Large intestine (tissue), 3 donors: ENCODE data around the gene ANKRD44. TPM values are rescaled to one million over a fixed set of nuclear protein-coding genes. Genes with fewer than 3 reads are reported as not detected.

Source experiments
- DNase-seq, 2 donors: peaks; one replicate each; pipeline versions ENCODE4 v3.0.0 to v3.0.0-alpha.2; 2013
- H3K27ac ChIP-seq: one replicate; pipeline ENCODE4 v1.5.1; 2013; ENCODE audit warnings: low read length
- H3K27me3 ChIP-seq: 2 replicates; pipeline ENCODE4 v1.6.1; 2013; ENCODE audit warnings: low read length; ENCODE audit not compliant: control insufficient read depth, insufficient read depth
- H3K36me3 ChIP-seq: 2 replicates; pipeline ENCODE4 v1.6.1; 2013; ENCODE audit warnings: low read length; ENCODE audit not compliant: control insufficient read depth, insufficient read depth
- H3K4me1 ChIP-seq: one replicate; pipeline ENCODE4 v1.6.1; 2013; ENCODE audit warnings: low read length; ENCODE audit not compliant: control insufficient read depth, insufficient read depth
- H3K4me3 ChIP-seq: one replicate; pipeline ENCODE4 v1.5.1; 2013; ENCODE audit warnings: low read length
- H3K9me3 ChIP-seq: one replicate; pipeline ENCODE4 v1.6.1; 2013; ENCODE audit warnings: mild to moderate bottlenecking, low read depth, low read length, moderate library complexity; ENCODE audit not compliant: control insufficient read depth
- WGBS: methylation state at CpG from one replicate; pipeline ENCODE4 v1.1.5; 2013; ENCODE audit warnings: low lambda C conversion rate; ENCODE audit not compliant: insufficient coverage; 5-methylcytosine and 5-hydroxymethylcytosine counted together
- polyA plus RNA-seq: library from polyadenylated mRNA; unstranded; fragments of 120-200 nt; gene quantifications from one replicate; pipeline ENCODE4 v1.2.1, GENCODE V29; 2013

Gene ANKRD44
- polyA plus RNA-seq, 1 donor, result 8.4 TPM

- Histone ChIP-seq H3K36me3 (no peaks in the 10 kb centered on the region), H3K9me3 (peaks cover 2% of the 10 kb centered on the region), H3K27ac (no peak overlapping the region), H3K27me3 (no peaks in the 10 kb centered on the region), H3K4me1 (no peaks in the 10 kb centered on the region), H3K4me3 (no peak overlapping the region)
- no CpG with 5 or more reads among the region's 2 CpGs for WGBS
- DNase-seq, result no peak
Measured at GRCh38 chr2:197250084-197250397, 60.5 kb downstream of the ANKRD44 start.

DNA sequence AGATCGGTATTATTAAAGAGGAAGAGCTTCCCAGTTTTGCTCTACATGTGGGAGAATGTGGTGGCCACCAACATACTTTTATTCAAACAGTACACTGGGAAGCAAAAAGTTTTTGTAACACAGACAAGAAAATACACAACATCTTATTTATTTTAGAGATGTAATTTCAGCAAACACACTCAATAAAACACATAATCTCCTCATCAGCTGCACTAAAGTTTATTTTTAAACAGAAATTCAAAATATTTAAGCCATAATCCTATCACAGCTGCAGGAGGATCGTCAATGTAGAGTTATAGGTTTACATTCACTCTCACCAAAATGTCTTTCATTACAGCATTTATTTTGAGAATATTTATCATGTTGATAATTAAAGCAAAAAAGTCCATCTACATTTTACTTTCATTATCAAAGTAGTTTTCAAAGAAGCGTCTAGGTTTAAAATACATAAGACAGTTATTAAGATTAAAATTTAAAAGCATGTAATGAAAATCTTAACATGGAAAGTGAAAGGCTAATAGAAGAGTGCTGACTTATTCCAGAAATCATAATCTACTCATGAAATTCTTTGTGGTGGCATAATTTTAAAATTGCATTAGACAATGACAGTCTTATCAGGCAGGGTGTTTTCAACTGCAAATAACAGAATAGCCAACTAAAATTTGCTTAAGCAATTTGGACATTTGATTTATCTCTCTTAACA lies 61.0 kb downstream of the ANKRD44 start:
- H3K4me3 ChIP-seq, result no peak overlapping the region
- no peaks in the 10 kb centered on the region for H3K27me3 ChIP-seq
- no peak for DNase-seq
- no peaks in the 10 kb centered on the region for H3K36me3 ChIP-seq
- H3K4me1 ChIP-seq, result no peaks in the 10 kb centered on the region
- H3K9me3 ChIP-seq, result peaks cover 2% of the 10 kb centered on the region
- H3K27ac ChIP-seq, result no peak overlapping the region
- WGBS, result 80% methylated on average over 1 of the region's 3 CpGs

DNA sequence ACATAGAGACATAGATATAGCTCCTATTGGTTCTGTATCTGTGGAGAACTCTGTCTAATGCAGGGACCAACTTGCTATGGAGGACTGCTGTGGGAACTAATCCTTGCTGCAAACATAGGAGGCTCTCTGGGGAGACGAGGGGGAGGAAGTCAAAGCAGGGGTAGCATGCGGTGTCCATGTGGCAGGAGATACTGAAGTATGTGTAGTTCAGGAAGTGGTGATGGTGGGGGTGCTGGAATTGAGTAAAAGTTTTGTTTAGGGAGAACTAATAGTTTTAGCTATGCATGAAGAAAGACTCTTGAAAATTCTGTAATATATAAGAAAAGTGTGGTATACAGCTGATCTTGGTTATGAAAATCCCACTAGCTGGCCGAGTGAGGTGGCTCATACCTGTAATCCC lies 62.0 kb downstream of the ANKRD44 start:
- Histone ChIP-seq H3K27ac (no peak overlapping the region), H3K36me3 (no peaks in the 10 kb centered on the region), H3K4me3 (no peak overlapping the region), H3K4me1 (no peaks in the 10 kb centered on the region), H3K27me3 (no peaks in the 10 kb centered on the region), H3K9me3 (peaks cover 2% of the 10 kb centered on the region)
- DNase-seq, result no peak
- WGBS, result 100% methylated on average over 1 of the region's 3 CpGs

GRCh38 chr2:197248001-197248401 lies 62.6 kb downstream of the ANKRD44 start:
- Histone ChIP-seq H3K9me3 (peaks cover 2% of the 10 kb centered on the region), H3K4me3 (no peak overlapping the region), H3K4me1 (no peaks in the 10 kb centered on the region), H3K36me3 (no peaks in the 10 kb centered on the region), H3K27ac (no peak overlapping the region), H3K27me3 (no peaks in the 10 kb centered on the region)
- WGBS, result no CpG with 5 or more reads among the region's 4 CpGs
- DNase-seq, result no peak

DNA sequence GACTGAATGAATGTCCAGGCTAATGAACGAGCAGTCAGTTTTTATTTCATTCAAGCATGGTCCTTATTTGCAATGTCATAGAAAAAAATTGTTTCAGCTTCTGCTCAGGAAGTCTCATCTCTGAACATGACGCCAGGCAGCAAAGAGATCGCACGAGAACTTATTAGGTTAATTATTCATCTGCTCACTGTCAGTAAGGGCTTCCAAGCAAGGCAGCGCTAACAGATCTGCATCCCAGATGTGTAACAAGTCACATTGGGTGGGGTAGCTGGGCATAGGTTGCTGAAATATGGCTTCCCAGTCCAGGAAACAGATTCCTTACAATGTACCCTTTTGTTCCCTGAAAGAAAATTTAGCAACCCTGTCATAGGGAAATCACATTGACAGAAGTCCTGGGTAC lies 63.5 kb downstream of the ANKRD44 start:
- peak; percentile 33 to 67 for DNase-seq
- no CpG with 5 or more reads among the region's 5 CpGs for WGBS

GRCh38 chr2:197245829-197246804 lies 64.5 kb downstream of the ANKRD44 start:
- H3K4me1 ChIP-seq, result no peaks in the 10 kb centered on the region
- H3K9me3 ChIP-seq, result no peaks in the 10 kb centered on the region
- no peak overlapping the region for H3K4me3 ChIP-seq
- H3K27me3 ChIP-seq, result no peaks in the 10 kb centered on the region
- no peaks in the 10 kb centered on the region for H3K36me3 ChIP-seq
- WGBS, result 100% methylated on average over 2 of the region's 6 CpGs
- DNase-seq, result no peak
- H3K27ac ChIP-seq, result no peak overlapping the region

More for the DNA sequence above, 63.5 kb downstream of the ANKRD44 start:
- H3K27ac ChIP-seq, result no peak overlapping the region
- H3K4me3 ChIP-seq, result no peak overlapping the region
- no peaks in the 10 kb centered on the region for H3K9me3 ChIP-seq
- H3K36me3 ChIP-seq, result no peaks in the 10 kb centered on the region
- no peaks in the 10 kb centered on the region for H3K4me1 ChIP-seq
- H3K27me3 ChIP-seq, result no peaks in the 10 kb centered on the region

GRCh38 chr2:197244349-197244748 lies 66.2 kb downstream of the ANKRD44 start:
- no peaks in the 10 kb centered on the region for H3K27me3 ChIP-seq
- no peak for DNase-seq
- no peaks in the 10 kb centered on the region for H3K9me3 ChIP-seq
- peaks cover 1% of the 10 kb centered on the region for H3K4me1 ChIP-seq
- H3K27ac ChIP-seq, result no peak overlapping the region
- 67% methylated on average over 1 of the region's 1 CpG for WGBS
- no peak overlapping the region for H3K4me3 ChIP-seq
- no peaks in the 10 kb centered on the region for H3K36me3 ChIP-seq

DNA sequence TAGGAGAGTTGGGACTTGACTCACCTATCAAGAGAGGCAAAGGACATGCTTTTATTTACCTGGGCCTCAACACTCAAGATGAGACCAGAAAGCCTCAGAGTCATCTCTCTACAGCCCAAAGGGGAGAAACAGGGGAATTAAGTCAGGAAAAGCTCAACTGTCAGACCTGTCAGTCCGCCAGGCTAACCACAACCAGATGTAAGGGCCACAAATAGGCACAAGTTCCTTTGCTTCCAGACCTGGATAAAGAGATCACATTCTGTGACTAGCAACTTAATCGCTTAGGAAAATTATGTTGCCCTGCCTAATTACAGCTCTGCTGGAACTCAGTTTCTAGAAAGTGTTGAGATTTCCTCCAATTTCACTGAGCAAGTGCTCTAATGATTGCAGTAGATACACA lies 67.9 kb downstream of the ANKRD44 start:
- no peaks in the 10 kb centered on the region for H3K9me3 ChIP-seq
- no CpG with 5 or more reads among the region's 2 CpGs for WGBS
- no peak for DNase-seq
- no peaks in the 10 kb centered on the region for H3K36me3 ChIP-seq
- no peak overlapping the region for H3K27ac ChIP-seq
- no peak overlapping the region for H3K4me3 ChIP-seq
- peaks cover 7% of the 10 kb centered on the region for H3K4me1 ChIP-seq
- no peaks in the 10 kb centered on the region for H3K27me3 ChIP-seq

- H3K27ac ChIP-seq, result no peak overlapping the region
- H3K9me3 ChIP-seq, result no peaks in the 10 kb centered on the region
- peaks cover 7% of the 10 kb centered on the region for H3K4me1 ChIP-seq
- H3K36me3 ChIP-seq, result no peaks in the 10 kb centered on the region
- no peaks in the 10 kb centered on the region for H3K27me3 ChIP-seq
- DNase-seq, result no peak
- H3K4me3 ChIP-seq, result no peak overlapping the region
Measured at GRCh38 chr2:197241596-197241995, 69.0 kb downstream of the ANKRD44 start.

DNA sequence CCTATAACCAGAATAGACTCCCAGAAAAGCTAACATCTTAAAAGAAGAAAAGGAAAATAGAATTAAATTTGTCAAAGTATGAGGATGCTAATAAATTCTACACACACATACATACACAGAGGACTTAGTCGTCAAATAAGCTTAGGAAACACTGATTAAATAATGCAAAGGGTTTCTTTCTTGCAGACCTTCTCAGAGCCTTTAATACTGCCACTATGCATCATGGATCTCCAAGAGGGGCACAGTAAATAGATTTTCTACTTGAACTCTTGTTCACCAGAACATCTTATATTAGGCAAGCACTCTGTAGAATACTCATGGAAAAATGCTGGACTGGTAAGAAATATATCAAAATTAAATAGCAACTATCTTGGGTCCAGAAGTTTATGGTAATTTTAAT lies 69.4 kb downstream of the ANKRD44 start:
- Histone ChIP-seq H3K27ac (no peak overlapping the region), H3K27me3 (no peaks in the 10 kb centered on the region)
- WGBS, result no CpG with 5 or more reads among the region's 1 CpG

More for the DNA sequence above, 69.4 kb downstream of the ANKRD44 start:
- DNase-seq, result no peak
- Histone ChIP-seq H3K36me3 (no peaks in the 10 kb centered on the region), H3K4me1 (peaks cover 7% of the 10 kb centered on the region), H3K4me3 (no peak overlapping the region), H3K9me3 (no peaks in the 10 kb centered on the region)
